ENCODE measurements around the gene HOXD13.
A peak's percentile ranks its signal among the peaks of the same experiment; 100 is the strongest.

Gene HOXD13

GRCh38 chr2:176131848-176132158 is 39.3 kb downstream of the HOXD13 start:
- H3K4me1 ChIP-seq (ENCODE audit: insufficient read depth, low read length), result 0 out of 2 replicates have a peak, but pooled peaks cover 3% of the 10 kb centered on the region
- no peaks in the 10 kb centered on the region for H3K36me3 ChIP-seq (ENCODE audit: insufficient read depth, low read length)
- no peak overlapping the region for H3K9ac ChIP-seq (ENCODE audit: low read depth, low read length)
- H3K9me3 ChIP-seq (ENCODE audit: control insufficient read depth, insufficient read depth, low read length), result no peaks in the 10 kb centered on the region; the same call in 1 of the 2 replicates

DNA sequence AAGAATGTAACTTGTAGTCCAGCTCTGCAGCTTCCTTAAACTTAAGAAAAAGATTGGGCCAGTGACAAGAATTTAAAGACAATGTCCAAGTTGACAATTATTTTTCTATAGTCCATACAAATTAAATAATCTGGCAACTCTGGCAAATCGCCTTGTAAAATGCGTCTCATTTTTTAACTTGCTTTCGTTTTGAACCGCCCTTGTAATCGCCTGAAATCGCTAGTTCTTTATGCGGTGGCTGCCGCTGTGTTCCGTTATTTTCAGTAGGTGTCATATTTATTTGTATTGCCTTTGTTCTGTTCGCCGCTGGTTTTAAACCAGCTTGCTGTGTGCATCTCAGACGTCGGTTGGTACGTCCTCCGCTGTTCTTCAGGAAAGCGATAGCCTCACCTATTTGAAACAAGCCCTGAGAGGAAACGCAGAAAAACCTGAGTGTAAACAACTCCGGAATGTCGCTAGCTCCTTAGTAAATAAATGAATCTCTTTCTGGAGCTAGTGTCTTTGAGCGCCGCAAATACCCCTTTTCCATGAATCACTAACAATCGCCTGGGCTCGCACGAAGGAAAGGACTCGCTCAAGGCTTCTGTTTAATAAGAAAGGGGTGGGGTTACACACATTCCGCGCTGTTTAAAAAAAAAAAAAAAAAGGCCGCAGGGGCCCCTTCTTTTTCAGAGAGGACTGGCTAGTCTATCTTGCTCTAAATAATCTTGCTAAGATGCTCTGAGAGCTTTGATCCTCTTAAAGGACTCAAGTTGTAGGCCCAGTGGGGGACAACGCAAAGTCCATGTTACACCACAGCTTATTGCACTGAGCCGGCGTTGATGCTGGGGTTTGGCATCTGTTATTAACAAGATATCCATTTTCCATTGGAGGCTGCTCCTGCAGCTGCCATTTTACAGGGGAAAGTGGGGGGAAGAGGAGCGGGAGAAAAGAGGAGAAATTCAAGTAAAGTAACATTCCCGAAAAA is 40.0 kb downstream of the HOXD13 start:
- 0 out of 2 replicates have a peak, but pooled peaks cover 3% of the 10 kb centered on the region for H3K4me1 ChIP-seq (ENCODE audit: insufficient read depth, low read length)
- no peaks in the 10 kb centered on the region; the same call in 1 of the 2 replicates for H3K9me3 ChIP-seq (ENCODE audit: control insufficient read depth, insufficient read depth, low read length)
- no peak overlapping the region for H3K9ac ChIP-seq (ENCODE audit: low read depth, low read length)

GRCh38 chr2:176133389-176133788 is 40.9 kb downstream of the HOXD13 start:
- Histone ChIP-seq H3K36me3 (ENCODE audit: insufficient read depth, low read length) (no peaks in the 10 kb centered on the region), H3K9me3 (ENCODE audit: control insufficient read depth, insufficient read depth, low read length) (no peaks in the 10 kb centered on the region; the same call in 1 of the 2 replicates), H3K9ac (ENCODE audit: low read depth, low read length) (no peak overlapping the region), H3K4me1 (ENCODE audit: insufficient read depth, low read length) (0 out of 2 replicates have a peak, but pooled peaks cover 3% of the 10 kb centered on the region)

More for the DNA sequence above, 40.0 kb downstream of the HOXD13 start:
- H3K36me3 ChIP-seq (ENCODE audit: insufficient read depth, low read length), result no peaks in the 10 kb centered on the region

DNA sequence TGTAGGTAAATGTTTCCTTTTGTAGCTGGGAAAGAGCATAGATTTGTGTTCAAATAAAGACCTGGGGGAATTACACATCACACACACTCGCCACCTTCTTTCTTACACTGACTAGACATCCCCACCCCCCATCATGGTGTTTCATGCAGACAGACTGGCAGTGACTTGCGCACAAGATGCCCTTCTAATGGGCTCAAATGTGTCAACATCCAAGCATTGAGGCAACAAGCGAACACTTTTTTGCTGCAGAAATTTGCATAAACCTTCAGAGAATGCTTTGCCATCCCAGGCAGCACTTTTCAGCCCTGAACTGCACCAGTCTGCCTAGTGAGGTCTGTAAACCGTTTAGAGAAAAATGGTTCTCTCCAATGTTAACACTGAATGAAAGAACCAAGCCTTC is 41.5 kb downstream of the HOXD13 start:
- Histone ChIP-seq H3K9ac (ENCODE audit: low read depth, low read length) (no peak overlapping the region), H3K4me1 (ENCODE audit: insufficient read depth, low read length) (0 out of 2 replicates have a peak, but pooled peaks cover 3% of the 10 kb centered on the region), H3K9me3 (ENCODE audit: control insufficient read depth, insufficient read depth, low read length) (no peaks in the 10 kb centered on the region; the same call in 1 of the 2 replicates), H3K36me3 (ENCODE audit: insufficient read depth, low read length) (no peaks in the 10 kb centered on the region)

DNA sequence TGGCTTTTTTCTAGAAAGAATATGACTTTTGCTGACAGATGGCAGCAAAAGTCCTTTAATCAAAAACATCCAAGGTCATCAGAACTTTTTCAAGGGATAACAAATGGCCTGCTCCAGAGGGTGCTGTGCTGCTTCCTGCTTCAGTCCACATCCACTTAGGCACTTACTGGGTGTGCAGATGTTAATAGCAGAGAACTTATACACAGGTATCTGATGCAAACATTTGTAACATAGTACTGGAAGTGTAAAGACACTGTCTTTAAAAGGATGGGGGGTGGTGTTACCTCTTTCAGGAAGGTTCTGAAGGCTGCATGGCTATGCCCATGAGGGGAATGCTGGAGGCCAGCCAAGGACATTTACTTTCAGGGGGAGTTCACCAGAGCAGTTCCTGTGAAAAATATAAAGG is 42.5 kb downstream of the HOXD13 start:
- H3K9ac ChIP-seq (ENCODE audit: low read depth, low read length), result no peak overlapping the region
- H3K4me1 ChIP-seq (ENCODE audit: insufficient read depth, low read length), result 0 out of 2 replicates have a peak, but pooled peaks cover 3% of the 10 kb centered on the region
- H3K36me3 ChIP-seq (ENCODE audit: insufficient read depth, low read length), result no peaks in the 10 kb centered on the region
- no peaks in the 10 kb centered on the region; the same call in 1 of the 2 replicates for H3K9me3 ChIP-seq (ENCODE audit: control insufficient read depth, insufficient read depth, low read length)

DNA sequence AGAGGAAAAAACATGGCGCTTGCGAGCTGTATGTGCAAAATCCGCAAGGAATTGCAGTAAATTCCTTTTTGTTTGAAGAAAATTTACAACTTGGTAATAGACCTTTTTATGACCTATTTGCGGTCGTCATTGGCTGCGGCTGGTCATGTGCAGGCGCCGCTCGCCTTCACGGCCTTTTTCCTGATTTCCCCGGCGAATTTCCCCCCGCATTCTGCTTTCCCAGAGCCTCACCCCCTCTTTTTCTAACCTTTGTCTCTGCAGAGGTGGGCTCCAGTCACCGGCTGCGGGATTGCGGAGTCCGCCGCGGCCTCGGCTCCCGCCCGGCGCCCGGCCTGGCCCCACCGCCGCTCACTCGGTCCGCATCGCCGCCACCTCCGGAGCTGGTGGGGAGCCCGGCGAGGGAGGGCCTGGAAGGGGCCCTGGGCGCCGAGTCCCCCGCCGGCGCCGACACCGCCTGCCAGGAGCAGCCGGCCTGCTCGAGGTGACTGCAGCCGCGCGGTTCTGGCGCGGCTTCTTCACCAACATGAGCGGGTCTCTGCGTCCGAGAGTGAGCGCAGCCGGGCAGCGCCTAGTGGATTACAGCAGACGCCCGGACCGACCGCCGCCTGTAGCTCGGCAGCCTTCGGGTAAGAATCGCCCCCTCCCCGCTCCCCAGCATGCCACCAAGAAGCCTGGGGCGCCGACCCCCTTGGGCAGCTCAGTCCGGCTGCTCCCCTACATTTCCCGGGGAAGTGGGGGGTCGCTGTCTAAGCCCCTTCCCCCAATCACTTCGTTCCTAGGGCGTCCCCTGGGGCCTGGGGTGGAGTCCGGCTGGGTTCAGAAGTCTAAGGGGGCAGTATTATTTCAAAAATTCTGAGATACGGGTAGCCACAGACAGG is 44.1 kb downstream of the HOXD13 start:
- Histone ChIP-seq H3K36me3 (ENCODE audit: insufficient read depth, low read length) (no peaks in the 10 kb centered on the region), H3K9me3 (ENCODE audit: control insufficient read depth, insufficient read depth, low read length) (no peaks in the 10 kb centered on the region; the same call in 1 of the 2 replicates), H3K9ac (ENCODE audit: low read depth, low read length) (peak overlapping the region; percentile 66), H3K4me1 (ENCODE audit: insufficient read depth, low read length) (0 out of 2 replicates have a peak, but pooled peaks cover 3% of the 10 kb centered on the region)

DNA sequence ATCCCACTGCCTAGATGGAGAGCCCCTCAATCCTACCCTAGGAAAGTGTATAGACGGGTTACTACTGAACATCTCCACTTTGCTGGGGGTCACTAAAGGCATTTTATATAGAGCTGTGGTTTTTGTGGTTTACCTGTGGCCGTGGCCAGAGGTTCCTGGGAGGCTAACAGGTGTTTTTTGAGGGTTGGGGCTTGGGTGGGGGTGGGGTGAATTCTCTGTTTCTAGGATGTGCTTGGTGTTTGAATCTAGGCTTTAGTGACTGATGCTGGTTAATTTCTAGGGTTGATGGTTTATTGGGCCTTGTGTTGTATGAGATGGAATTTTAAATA is 44.7 kb downstream of the HOXD13 start:
- no peaks in the 10 kb centered on the region for H3K36me3 ChIP-seq (ENCODE audit: insufficient read depth, low read length)
- no peak overlapping the region; the same call in 1 of the 2 replicates for H3K9ac ChIP-seq (ENCODE audit: low read depth, low read length)
- H3K4me1 ChIP-seq (ENCODE audit: insufficient read depth, low read length), result 0 out of 2 replicates have a peak, but pooled peaks cover 2% of the 10 kb centered on the region
- no peaks in the 10 kb centered on the region; the same call in 1 of the 2 replicates for H3K9me3 ChIP-seq (ENCODE audit: control insufficient read depth, insufficient read depth, low read length)

DNA sequence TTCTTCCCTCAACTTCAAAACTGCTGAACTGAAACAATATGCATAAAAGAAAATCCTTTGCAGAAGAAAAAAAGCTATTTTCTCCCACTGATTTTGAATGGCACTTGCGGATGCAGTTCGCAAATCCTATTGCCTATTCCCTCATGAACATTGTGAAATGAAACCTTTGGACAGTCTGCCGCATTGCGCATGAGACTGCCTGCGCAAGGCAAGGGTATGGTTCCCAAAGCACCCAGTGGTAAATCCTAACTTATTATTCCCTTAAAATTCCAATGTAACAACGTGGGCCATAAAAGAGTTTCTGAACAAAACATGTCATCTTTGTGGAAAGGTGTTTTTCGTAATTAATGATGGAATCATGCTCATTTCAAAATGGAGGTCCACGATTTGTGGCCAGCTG is 45.4 kb downstream of the HOXD13 start:
- H3K9ac ChIP-seq (ENCODE audit: low read depth, low read length), result no peak overlapping the region
- H3K9me3 ChIP-seq (ENCODE audit: control insufficient read depth, insufficient read depth, low read length), result no peaks in the 10 kb centered on the region; the same call in 1 of the 2 replicates
- no peaks in the 10 kb centered on the region for H3K36me3 ChIP-seq (ENCODE audit: insufficient read depth, low read length)
- H3K4me1 ChIP-seq (ENCODE audit: insufficient read depth, low read length), result no peaks in the 10 kb centered on the region

DNA sequence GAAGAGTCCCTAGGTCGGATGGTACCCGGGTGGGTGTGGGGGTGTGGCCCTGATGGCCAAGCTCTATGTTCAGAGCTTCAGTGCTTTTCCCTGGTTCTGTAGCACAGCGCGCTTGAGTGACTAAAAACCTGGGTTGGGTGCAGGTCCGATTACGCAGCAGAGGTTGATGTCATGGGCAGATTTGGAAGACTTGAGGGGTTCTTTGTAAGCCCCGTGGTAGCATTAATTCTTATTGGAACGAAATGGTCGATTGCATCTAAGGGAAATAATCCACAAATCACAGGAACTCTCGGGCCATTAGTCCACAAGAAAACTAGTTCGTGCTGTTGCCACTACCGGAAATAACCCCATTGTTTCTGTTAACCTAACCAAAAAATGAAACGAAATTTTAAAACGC is 46.0 kb downstream of the HOXD13 start:
- no peaks in the 10 kb centered on the region for H3K36me3 ChIP-seq (ENCODE audit: insufficient read depth, low read length)
- H3K9me3 ChIP-seq (ENCODE audit: control insufficient read depth, insufficient read depth, low read length), result no peaks in the 10 kb centered on the region; the same call in 1 of the 2 replicates
- H3K4me1 ChIP-seq (ENCODE audit: insufficient read depth, low read length), result no peaks in the 10 kb centered on the region
- H3K9ac ChIP-seq (ENCODE audit: low read depth, low read length), result no peak overlapping the region

DNA sequence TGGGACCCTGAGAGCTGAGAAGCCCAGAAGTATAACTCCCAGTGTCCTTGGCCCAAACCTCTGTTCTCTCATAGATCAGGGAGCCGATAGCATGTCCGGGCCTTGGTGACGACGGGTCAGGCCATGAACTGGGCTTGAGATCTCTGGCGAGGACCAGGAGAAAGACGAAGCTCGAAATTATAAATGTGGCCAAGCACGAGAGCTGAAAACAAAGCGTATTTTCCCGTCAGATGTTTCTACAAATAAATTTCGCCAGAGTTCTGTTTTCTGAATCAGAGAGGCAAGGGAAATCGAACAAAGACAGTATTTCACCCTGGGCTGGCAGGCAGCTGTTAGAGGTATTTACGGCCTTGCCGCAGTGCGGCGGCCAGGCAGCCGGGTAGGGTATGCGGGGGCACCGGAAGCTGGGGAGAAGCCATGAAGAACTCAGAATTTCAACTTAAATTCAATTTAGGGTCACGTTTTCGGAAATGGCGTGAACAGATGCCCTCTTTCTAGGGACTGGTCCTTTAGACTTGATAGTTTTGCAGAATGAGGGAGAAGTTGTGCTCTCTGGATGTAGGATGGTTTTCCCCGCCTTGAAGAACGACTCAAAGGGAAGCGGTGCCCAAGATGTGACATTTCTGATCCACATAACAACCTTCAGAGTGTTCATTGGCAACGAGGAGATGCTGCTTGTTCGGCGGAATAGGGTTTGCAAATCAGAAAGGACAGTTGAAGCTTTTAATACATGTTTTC is 46.6 kb downstream of the HOXD13 start:
- H3K4me1 ChIP-seq (ENCODE audit: insufficient read depth, low read length), result no peaks in the 10 kb centered on the region
- no peaks in the 10 kb centered on the region; the same call in 1 of the 2 replicates for H3K9me3 ChIP-seq (ENCODE audit: control insufficient read depth, insufficient read depth, low read length)
- H3K36me3 ChIP-seq (ENCODE audit: insufficient read depth, low read length), result no peaks in the 10 kb centered on the region
- H3K9ac ChIP-seq (ENCODE audit: low read depth, low read length), result no peak overlapping the region

GRCh38 chr2:176139661-176140512 is 47.4 kb downstream of the HOXD13 start:
- H3K36me3 ChIP-seq (ENCODE audit: insufficient read depth, low read length), result no peaks in the 10 kb centered on the region
- peak overlapping the region; percentile 60; the same call in 1 of the 2 replicates for H3K9ac ChIP-seq (ENCODE audit: low read depth, low read length)
- H3K9me3 ChIP-seq (ENCODE audit: control insufficient read depth, insufficient read depth, low read length), result no peaks in the 10 kb centered on the region; the same call in 1 of the 2 replicates
- no peaks in the 10 kb centered on the region for H3K4me1 ChIP-seq (ENCODE audit: insufficient read depth, low read length)

DNA sequence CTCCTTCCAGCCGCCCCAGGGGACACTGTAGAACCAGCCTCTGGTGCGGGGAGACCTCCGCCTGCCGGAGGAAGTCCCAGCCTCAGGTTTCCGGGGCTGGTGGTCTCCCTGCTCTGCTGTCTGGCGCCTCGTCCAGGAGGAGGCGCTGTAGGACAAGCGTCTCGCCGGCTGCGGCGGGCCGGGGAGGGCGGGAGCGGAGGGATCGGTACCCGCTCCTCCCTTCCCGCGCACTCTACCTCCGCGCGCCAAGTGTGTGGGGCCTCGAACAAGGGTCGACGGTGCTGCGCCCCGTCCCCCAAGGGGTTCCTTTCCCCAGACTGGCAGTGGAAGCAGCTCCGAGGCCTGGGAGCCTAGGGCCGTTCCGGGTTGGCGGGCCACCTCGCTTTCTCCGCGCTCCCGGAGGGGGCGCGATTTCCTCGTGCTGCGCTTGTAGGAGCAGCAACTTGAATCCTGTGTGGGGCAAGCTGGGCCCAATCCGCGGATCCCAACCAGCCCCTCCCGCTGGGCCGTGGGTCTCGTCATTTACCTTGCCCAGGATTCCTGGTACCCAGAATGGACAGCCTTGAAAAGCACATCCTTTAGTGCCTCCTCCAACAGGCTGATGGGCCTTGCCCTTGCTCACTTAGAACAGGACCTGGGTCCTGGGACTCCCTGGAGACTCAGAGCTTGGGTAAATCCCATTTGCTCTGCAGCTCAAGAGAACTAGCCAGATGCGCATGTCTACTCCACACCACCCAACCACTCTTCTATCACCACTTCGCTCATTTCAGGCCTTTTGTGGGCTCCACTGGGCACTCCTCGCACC is 48.2 kb downstream of the HOXD13 start:
- Histone ChIP-seq H3K9me3 (ENCODE audit: control insufficient read depth, insufficient read depth, low read length) (no peaks in the 10 kb centered on the region), H3K9ac (ENCODE audit: low read depth, low read length) (peak overlapping the region; percentile 60; the same call in 1 of the 2 replicates), H3K4me1 (ENCODE audit: insufficient read depth, low read length) (no peaks in the 10 kb centered on the region), H3K36me3 (ENCODE audit: insufficient read depth, low read length) (no peaks in the 10 kb centered on the region)
